GM06990 (cell line): Measurements from ENCODE around the gene HDLBP.

ENCODE experiments used
- DNase-seq: peaks from one replicate; pipeline ENCODE4 v3.0.0-alpha.2; 2011; ENCODE audit not compliant: insufficient read length; ENCODE audit errors: extremely low read depth
- H3K27me3 ChIP-seq: replicated peaks from 2 replicates; pipeline ENCODE4 v1.6.0; 2011; ENCODE audit warnings: low read length; ENCODE audit not compliant: control insufficient read depth, insufficient read depth
- H3K36me3 ChIP-seq: 2 replicates; pipeline ENCODE4 v1.5.1; 2011; ENCODE audit warnings: low read length; ENCODE audit not compliant: control insufficient read depth, insufficient read depth
- H3K4me3 ChIP-seq: replicated peaks from 2 replicates; pipeline ENCODE4 v1.5.1; 2011; ENCODE audit warnings: low read depth, mild to moderate bottlenecking, control low read depth, low read length
- CTCF ChIP-seq: IDR thresholded peaks from 2 replicates; pipeline ENCODE4 v1.5.1; 2011; ENCODE audit warnings: low read length, control low read depth, mild to moderate bottlenecking, inconsistent platforms; ENCODE audit not compliant: insufficient read depth, poor library complexity, severe bottlenecking

HDLBP gene

GRCh38 chr2:241289597-241289996 is 25.9 kb downstream of the HDLBP start:
- Histone ChIP-seq H3K27me3 (no peaks in the 10 kb centered on the region), H3K36me3 (no peaks in the 10 kb centered on the region; the same call in 1 of the 2 replicates), H3K4me3 (no peak overlapping the region)
- no peak for DNase-seq
- no peak for TF ChIP-seq CTCF

- Histone ChIP-seq H3K27me3 (no peaks in the 10 kb centered on the region), H3K36me3 (no peaks in the 10 kb centered on the region; the same call in 1 of the 2 replicates), H3K4me3 (no peak overlapping the region)
- no peak for TF ChIP-seq CTCF
- DNase-seq, result no peak
These were observed 26.4 kb downstream of the HDLBP start for GRCh38 chr2:241289053-241289452.

- no peak overlapping the region for H3K4me3 ChIP-seq
- no peaks in the 10 kb centered on the region for H3K27me3 ChIP-seq
- no peaks in the 10 kb centered on the region; the same call in 1 of the 2 replicates for H3K36me3 ChIP-seq
- TF ChIP-seq CTCF, result no peak
- no peak for DNase-seq
These were observed 27.1 kb downstream of the HDLBP start for GRCh38 chr2:241288324-241288888.

GRCh38 chr2:241286348-241287090 is 29.0 kb downstream of the HDLBP start:
- H3K27me3 ChIP-seq, result no peaks in the 10 kb centered on the region
- no peak for DNase-seq
- no peak for TF ChIP-seq CTCF
- H3K4me3 ChIP-seq, result no peak overlapping the region
- no peaks in the 10 kb centered on the region; the same call in 1 of the 2 replicates for H3K36me3 ChIP-seq

GRCh38 chr2:241285596-241285995 is 29.9 kb downstream of the HDLBP start:
- no peak for TF ChIP-seq CTCF
- no peaks in the 10 kb centered on the region for H3K27me3 ChIP-seq
- no peak overlapping the region for H3K4me3 ChIP-seq
- DNase-seq, result no peak
- H3K36me3 ChIP-seq, result no peaks in the 10 kb centered on the region; the same call in 1 of the 2 replicates
